NCI-H774 (cell line): ENCODE measurements around the gene EPN3.

Experiments used
- DNase-seq: peaks from one replicate; lab custom pipeline; 2025; lab: John Stamatoyannopoulos, UW

The EPN3 gene

GRCh38 chr17:50535407-50535806 is 2.9 kb downstream of the EPN3 start:
- no peak for DNase-seq

- no peak for DNase-seq
Observed at GRCh38 chr17:50536683-50537646, 4.4 kb downstream of the EPN3 start.

GRCh38 chr17:50537721-50538548 is 5.4 kb downstream of the EPN3 start:
- no peak for DNase-seq

- no peak for DNase-seq
Observed at GRCh38 chr17:50538549-50539410, 6.2 kb downstream of the EPN3 start.

- no peak for DNase-seq
Observed at GRCh38 chr17:50539762-50540559, 7.4 kb downstream of the EPN3 start.

- DNase-seq, result no peak
Observed at GRCh38 chr17:50540560-50541401, 8.2 kb downstream of the EPN3 start.

GRCh38 chr17:50541402-50541715 is 8.8 kb downstream of the EPN3 start:
- DNase-seq, result no peak

- DNase-seq, result peak; percentile 87
Observed at GRCh38 chr17:50541716-50542688, 9.5 kb downstream of the EPN3 start.

- peak; percentile 60 for DNase-seq
Observed at GRCh38 chr17:50542795-50543774, 10.6 kb downstream of the EPN3 start.

GRCh38 chr17:50544516-50544915 is 12.0 kb downstream of the EPN3 start:
- no peak for DNase-seq

- DNase-seq, result no peak
Observed at GRCh38 chr17:50545311-50545710, 12.8 kb downstream of the EPN3 start.

- no peak for DNase-seq
Observed at GRCh38 chr17:50546701-50547034, 14.1 kb downstream of the EPN3 start.

GRCh38 chr17:50547035-50547735 is 14.7 kb downstream of the EPN3 start, which contains the start of gene SPATA20:
Gene SPATA20, plus strand, starts transcription at chr17:50547174. Its CDS starts 35 bp downstream, at chr17:50547209.
- DNase-seq, result peak; percentile 93

- DNase-seq, result no peak
Observed at GRCh38 chr17:50547736-50548083, 15.2 kb downstream of the EPN3 start.

GRCh38 chr17:50548831-50549230 is 16.3 kb downstream of the EPN3 start:
- DNase-seq, result no peak

- DNase-seq, result no peak
Observed at GRCh38 chr17:50549256-50549941, 16.9 kb downstream of the EPN3 start.

- no peak for DNase-seq
Observed at GRCh38 chr17:50549969-50550368, 17.4 kb downstream of the EPN3 start.
